GM19438 (cell line): Measurements from ENCODE around the gene LFNG.

ENCODE experiments used
- ATAC-seq: cut with Tn5 transposase; IDR thresholded peaks from one replicate; pipeline ENCODE4 v1.9.1; 2021; ENCODE audit warnings: low read depth; ENCODE audit not compliant: unreplicated experiment

The LFNG gene

GRCh38 chr7:2482725-2483451 is 36.7 kb upstream of the LFNG start:
- no peak for ATAC-seq

DNA sequence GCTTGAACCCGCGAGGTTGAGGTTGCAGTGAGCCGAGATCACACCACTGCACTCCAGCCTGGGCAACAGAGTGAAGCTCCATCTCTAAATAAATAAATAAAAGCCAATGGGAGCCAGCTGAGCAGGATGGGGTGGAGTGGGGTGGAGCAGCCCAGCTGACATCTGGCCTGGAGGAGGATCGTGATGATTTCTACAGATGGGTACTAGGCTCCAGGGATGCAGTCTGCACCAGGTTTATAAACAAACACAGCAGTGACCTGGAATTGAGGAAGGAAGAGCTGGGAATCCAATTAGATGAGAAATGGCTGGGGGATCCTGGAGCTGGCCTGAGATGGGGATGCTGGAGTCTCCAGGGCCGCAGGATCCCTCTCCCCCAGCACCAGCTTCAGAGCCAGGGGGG is 36.1 kb upstream of the LFNG start:
- no peak for ATAC-seq

DNA sequence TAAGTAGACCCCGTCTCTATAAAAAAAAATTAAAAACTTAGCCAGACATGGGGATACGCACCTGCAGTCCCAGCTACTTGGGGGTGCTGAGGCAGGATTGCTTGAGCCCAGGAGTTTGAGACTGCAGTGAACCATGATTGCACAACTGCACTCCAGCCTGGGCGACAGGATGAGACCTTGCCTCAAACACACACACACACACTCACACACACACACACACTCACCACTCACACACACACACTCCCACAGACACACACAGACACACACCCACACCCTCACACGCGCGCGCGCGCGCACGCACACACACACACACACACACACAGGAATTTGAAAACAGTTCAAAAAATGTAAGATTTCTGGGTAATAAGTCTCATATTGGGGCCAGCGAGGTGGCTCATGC is 34.7 kb upstream of the LFNG start:
- no peak for ATAC-seq

DNA sequence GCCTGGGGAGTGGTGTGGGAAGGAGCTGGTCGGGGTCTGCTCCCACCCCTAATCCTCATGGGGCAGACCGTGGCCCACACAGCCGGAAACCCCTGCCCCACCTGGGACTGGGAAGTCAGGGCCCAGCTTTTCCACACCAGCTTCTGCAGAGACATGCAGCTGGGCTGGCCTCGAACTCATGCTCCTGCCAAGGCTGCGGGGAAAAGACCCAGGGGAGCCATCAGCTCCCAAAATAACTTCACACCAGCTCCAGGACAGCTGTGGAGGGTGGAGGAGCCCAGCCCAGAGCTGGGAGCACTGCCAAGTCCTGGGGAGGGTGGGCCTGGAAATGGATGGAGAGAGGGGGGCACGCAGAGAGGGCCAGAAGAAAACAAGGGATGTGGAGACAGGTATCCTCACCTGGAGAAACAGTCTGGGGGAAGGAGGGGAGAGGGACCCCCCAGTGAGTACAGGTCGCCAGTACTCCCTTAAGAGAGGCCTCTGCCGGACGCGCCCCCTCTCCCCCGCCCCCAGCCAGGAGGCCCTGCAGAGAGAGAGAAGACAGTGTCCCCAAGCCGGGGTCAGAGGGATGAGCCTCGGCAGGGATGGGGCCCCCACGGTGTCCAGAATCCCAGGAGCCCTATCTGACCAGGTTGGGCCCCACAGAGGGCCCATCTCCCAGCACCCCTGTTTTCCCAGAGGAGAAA is 31.8 kb upstream of the LFNG start:
- ATAC-seq = no peak

DNA sequence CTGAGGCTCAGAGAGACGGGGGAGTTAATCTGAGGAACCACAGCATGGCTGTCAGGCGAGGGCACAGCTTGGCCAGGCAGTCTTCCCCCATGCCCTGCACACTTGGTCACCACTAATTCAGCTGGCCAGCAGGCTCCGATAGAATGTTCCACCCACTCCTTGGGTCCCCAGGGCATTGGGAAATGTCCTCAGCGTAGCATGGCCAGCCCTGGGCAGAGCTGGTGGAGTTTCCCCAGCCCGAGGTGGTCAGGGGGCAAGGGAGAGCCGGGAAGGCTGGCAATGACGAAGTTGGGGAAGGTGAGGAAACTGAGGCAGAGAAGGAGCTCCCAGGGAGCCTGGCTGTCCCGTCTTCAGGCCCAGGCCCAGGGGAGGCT is 31.3 kb upstream of the LFNG start:
- ATAC-seq = no peak

DNA sequence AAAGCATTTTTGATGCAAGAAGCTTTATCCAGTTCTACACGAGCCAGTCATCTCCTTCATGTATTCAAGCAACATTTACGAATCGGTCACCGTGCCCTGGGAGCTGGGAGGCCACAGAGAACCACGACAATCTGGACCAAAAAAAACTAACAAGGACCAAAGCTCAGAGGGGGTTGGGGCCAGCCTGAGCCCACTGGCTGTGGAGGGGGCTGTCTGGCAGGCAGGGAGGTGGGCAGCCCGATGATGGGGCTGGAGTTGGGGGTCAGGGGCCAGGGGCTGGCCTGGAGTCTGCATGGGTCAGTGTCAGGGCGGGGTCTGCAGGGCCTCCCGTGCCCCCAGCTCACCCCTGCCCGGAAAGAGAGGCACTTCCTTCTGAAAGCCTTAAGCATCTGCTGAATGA is 30.9 kb upstream of the LFNG start:
- ATAC-seq = no peak

DNA sequence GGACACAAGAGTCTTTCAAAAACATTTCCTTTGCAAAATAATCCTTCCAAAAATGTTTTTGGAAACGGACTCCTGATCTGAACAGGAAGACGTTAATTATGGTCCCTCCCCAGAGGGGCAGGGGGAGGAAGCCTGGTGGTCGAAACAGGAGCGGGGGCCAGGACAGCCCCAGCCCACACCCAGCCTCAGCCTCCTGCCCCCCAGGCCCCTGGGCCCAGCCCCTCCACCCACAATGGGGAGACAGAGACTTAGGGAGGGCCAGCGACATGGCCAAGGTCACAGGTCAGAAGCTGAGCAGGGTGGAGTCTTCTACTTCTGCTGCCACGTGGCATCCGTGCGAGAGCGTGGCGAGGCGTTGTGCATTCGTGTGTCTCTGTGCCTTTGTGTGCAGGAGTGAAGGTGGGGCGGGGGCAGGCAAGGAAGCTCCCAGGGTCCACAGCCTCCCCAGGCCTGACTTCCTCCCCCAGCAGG is 29.4 kb upstream of the LFNG start:
- no peak for ATAC-seq

- no peak for ATAC-seq
These were observed 27.5 kb upstream of the LFNG start for GRCh38 chr7:2492038-2492437.

DNA sequence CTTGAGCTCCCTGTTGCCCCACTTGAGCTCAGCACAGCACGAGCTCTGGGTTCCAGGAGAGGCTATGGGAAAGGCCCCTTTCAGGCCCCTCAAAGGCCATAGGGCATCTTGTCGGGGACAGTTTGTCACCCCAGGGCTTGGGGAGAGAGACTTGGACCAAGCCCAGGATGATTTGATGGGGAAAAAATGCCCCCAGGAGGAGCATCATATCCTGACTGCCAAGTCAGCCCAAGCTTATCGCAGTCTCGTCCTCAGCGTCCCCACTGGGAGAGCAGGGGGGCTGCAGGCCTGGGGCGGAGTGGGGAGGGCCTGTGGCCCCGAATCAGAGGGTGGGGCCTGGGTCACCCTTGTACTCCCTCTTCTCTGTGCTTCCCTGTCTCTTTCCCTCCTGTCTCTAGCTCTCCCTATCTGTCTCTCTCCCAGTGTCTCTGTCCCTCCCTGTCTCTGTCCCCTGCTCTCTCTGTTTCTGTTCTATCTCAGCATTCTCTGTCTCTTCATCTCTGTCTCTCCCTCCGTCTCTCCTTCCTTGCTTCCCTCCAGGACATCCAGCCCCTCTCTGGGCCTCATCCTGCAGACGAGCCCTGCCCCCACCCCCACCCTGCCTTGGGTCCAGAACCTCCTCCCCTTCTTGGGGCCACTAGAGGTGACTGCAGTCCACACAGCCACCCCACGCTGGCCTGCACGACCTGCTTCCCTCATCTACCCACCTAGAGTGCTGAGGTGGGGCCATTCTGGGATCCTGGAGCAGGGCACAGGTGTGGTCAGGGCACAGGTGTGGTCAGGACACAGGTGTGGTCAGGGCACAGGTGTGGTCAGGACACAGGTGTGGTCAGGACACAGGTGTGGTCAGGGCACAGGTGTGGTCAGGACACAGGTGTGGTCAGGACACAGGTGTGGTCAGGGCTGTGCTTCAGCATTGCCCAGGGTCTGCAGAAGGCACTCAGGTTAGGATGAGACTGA is 26.1 kb upstream of the LFNG start:
- no peak for ATAC-seq

DNA sequence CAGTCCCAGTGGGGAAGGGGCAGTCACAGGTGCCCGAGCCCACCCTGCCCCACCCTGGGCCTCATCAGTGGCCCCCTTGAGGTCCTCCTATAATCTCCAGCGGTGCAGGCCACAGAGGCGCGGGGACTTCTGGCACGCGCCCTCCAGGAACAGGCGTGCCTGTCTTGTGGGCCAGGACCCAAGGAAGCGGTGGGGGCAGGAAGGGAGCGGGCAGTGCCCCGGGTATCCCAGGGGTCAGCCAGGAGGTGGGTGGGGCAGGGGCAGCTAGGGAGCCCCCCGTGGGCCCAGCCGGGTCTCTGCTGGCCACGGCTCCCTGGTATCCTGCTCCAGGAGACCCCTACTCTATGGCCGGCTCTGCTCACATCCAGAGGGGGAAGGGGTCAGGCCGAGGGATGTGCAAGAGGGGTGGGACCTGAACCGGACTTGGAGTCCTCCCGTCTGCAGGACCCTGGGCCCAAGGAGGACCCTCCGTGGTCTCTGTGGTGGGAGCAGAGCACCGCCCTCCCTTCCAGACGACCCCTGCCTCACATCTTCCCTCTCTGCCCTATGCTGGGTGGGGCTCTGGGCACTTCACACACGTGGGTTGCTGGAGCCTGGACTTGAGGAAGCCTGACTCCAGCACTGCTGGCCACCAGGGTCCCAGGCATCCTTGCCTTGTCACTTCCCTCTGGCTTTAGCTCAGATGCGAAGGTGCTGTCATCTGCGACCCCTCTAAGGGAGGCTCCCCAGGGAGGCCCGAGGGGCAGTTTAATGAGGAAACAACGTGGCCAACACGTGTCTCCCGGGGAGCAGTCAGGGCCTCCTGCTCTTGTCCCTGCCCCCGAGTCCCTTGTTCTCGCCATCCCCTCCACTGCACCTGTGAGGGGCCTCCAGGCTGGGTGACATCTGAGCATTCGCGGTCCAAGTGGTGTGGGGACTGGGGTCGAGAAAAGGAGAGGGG is 25.1 kb upstream of the LFNG start:
- no peak for ATAC-seq

GRCh38 chr7:2495418-2496299 is 23.9 kb upstream of the LFNG start:
- ATAC-seq = no peak

GRCh38 chr7:2496375-2496774 is 23.2 kb upstream of the LFNG start:
- ATAC-seq = no peak

DNA sequence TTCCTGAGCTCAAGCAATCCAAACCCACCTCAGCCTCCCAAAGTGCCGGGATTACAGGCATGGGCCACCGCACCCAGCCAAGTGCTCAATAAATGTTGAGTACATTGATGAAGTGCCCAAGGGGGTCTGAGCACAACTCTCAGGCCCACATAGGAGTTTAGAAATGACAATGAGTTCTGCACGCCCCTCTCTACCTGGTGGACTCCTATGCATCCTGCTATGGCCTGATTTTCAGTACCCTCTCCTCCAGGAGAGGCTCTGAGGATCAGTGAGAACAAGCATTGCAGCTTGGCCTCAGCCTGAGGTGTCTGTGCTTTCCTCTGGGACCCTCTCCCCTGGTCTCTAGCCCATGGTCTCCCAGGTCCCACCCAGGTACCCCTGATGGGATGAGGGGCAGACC is 22.5 kb upstream of the LFNG start:
- ATAC-seq = no peak

DNA sequence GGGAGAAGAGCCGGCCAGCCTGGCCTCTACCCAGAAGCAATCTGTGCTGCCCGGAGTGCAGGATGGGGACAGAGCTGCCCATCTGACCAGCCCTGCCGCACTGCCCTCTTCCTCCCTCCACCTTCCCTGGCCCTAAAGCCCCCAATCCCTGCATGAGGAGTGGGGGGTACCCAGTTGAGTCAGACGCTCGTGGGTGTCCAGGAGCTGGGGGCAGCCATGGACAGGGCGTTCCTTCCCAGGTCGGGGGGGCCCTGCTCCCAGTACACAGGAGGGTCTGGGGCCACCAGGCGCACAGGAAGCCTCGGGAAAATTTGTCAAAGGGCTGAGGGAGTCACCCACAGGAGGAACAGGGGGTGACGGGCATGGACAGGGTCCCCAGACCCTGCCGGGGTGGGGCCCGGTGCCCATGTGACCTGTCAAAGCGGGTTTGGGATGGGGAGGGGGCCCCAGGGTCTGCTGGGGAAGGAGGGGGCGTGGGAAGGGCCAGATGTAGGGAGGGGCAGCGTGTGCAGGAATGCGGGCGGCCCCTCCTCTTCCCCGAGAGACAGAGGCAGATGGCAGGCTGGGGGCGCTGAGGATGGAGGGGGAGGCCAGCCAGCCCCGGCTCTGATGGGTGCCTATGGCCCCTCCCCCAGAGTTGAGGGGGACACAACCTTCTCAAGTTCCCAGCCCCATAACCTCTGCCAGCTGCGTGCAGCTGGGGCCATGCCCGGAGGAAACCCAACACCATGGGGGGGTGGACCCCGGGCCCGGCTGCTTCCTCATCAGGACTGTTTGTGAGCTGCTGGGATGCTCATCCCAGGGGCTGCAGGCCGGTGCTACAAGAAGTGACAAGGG is 21.9 kb upstream of the LFNG start:
- ATAC-seq = no peak

DNA sequence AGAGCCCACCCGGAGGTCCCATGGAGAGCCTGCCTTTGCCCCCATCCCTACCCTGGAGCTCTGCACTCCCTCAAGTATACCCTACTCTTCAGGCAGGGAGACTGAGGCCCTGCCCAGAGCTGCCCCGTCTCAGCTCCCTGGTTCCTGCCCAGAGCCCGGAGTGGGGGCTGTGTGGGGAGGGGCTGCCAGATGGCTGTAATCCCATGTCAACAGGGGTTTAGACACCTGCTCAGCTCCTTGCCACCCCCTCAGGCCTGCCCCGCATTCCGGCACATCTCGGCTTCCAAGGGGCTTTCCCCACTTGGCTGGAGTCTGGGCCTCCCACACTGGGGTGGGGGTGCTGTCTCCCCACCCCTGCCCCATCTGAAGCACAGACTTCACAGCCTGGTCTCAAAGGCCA is 20.9 kb upstream of the LFNG start:
- no peak for ATAC-seq

GRCh38 chr7:2499181-2499580 is 20.4 kb upstream of the LFNG start:
- no peak for ATAC-seq

DNA sequence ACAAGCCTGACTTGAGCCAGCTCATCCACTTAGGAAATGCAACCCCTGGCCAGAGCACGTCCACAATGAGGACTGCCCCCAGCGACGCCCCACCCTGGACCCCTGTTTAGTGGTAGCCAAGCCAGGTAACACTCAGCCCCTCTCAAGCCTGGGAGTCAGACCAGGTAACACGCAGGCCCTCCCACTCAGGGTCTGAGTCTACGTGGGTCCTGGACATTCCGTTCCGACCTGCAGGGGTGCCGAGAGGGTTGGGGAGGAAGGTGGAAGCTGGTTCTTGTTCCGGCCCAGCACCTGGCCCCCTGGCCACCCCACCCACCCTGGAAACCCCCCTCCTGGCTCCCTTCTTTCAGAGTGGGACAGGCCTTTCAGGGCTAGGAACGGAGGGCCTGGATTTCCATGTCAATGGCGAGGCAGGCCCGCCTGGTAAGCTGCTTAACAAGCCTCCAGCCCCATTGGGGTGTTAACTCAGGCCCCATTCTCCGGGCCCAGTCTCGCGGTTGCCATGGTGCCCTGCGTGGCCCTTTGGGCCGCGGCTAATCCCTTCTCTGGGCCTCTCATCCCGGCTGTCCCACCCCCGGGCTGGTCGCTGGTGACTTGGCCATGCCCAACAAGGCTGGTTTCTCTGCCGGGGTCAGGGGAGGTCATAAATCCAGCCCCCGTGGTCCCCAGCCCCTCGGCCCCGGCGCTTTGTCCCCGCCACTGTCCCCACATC is 19.7 kb upstream of the LFNG start:
- ATAC-seq = no peak

DNA sequence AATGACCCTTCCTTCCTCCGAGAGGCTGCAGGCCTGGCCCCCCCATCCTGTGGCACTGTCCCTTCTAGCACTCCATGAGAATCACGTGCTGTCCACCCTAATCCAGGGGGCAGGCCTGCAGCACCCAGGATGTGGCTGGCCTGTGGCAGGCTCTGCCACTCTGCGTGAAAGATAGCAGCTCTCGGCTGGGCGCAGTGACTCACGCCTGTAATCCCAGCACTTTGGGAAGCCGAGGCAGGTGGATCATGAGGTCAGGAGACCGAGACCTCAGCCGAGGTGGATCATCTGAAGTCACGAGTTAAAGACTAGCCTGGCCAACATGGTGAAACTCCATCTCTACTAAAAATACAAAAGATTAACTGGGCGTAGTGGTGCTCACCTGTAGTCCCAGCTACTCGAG is 18.9 kb upstream of the LFNG start:
- ATAC-seq = no peak
